PFSK-1 (cell line): ENCODE data around the gene AOPEP.

Source experiments
- FOXP2 ChIP-seq: optimal IDR thresholded peaks from 2 replicates; pipeline ENCODE3; 2011; ENCODE audit warnings: borderline replicate concordance, control low read depth, inconsistent platforms; ENCODE audit not compliant: insufficient read depth; ENCODE audit errors: extremely low read length, extremely low read depth
- POLR2AphosphoS5 ChIP-seq: IDR thresholded peaks from 2 replicates; pipeline ENCODE4 v1.6.1; 2012; ENCODE audit warnings: low read depth, mild to moderate bottlenecking, control low read depth, low read length, moderate library complexity
- SIN3A ChIP-seq: IDR thresholded peaks from 2 replicates; pipeline ENCODE4 v1.6.1; 2012; ENCODE audit warnings: mild to moderate bottlenecking, low read length, moderate library complexity, borderline replicate concordance; ENCODE audit not compliant: insufficient read depth
- TAF1 ChIP-seq: IDR thresholded peaks from 2 replicates; pipeline ENCODE4 v1.6.1; 2012; ENCODE audit warnings: low read length, control low read depth, borderline replicate concordance; ENCODE audit not compliant: insufficient read depth
- TF ChIP-seq, protein P1 (sequence below), 2 experiments: IDR thresholded peaks; 2 replicates each; pipeline versions ENCODE4 v1.6.1 to v1.8.0; 2011 to 2012; ENCODE audit warnings: low read depth in 2 of 2, low read length in 2 of 2, control low read depth in 1 of 2, inconsistent platforms in 1 of 2, mild to moderate bottlenecking in 1 of 2, moderate library complexity in 1 of 2; ENCODE audit not compliant: insufficient read depth in 1 of 2

AOPEP gene

DNA sequence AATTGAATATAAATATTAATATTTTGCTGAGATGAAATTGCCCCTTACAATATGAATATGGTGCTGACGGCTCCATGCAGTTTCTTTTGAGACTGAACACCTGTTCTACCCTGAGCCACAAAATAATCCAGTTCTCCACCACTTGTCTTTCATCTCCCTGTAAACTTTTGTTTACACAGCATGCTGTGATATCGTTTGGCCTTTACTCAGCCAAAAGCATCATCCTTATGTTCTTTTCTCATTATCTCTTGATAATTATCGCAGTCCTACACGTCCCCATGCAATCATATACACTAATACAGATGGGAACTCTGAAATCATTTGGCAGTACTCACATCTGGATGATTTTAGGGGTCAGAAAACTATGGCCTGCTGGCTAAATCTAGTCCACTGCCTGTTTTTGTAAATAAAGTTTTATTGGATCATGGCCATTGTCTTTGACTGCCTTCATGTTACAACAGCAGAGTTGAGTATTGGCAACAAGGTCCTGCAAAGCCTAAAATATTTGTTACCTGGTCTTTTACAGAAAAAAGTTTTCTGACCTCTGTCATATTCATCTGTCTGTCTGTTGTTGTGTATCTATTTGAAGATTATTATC, 53.3 kb downstream of the AOPEP start:
- TF ChIP-seq TAF1 = no peak
- no peak for TF ChIP-seq POLR2AphosphoS5
- no peak for TF ChIP-seq FOXP2
- TF ChIP-seq SIN3A = no peak
- TF ChIP-seq, protein P1, sequence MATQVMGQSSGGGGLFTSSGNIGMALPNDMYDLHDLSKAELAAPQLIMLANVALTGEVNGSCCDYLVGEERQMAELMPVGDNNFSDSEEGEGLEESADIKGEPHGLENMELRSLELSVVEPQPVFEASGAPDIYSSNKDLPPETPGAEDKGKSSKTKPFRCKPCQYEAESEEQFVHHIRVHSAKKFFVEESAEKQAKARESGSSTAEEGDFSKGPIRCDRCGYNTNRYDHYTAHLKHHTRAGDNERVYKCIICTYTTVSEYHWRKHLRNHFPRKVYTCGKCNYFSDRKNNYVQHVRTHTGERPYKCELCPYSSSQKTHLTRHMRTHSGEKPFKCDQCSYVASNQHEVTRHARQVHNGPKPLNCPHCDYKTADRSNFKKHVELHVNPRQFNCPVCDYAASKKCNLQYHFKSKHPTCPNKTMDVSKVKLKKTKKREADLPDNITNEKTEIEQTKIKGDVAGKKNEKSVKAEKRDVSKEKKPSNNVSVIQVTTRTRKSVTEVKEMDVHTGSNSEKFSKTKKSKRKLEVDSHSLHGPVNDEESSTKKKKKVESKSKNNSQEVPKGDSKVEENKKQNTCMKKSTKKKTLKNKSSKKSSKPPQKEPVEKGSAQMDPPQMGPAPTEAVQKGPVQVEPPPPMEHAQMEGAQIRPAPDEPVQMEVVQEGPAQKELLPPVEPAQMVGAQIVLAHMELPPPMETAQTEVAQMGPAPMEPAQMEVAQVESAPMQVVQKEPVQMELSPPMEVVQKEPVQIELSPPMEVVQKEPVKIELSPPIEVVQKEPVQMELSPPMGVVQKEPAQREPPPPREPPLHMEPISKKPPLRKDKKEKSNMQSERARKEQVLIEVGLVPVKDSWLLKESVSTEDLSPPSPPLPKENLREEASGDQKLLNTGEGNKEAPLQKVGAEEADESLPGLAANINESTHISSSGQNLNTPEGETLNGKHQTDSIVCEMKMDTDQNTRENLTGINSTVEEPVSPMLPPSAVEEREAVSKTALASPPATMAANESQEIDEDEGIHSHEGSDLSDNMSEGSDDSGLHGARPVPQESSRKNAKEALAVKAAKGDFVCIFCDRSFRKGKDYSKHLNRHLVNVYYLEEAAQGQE (IDR thresholded peaks at IDR 0.05; ENCODE audit: insufficient read depth in 1 of 2, low read depth in 2 of 2, low read length in 2 of 2) = no peak

DNA sequence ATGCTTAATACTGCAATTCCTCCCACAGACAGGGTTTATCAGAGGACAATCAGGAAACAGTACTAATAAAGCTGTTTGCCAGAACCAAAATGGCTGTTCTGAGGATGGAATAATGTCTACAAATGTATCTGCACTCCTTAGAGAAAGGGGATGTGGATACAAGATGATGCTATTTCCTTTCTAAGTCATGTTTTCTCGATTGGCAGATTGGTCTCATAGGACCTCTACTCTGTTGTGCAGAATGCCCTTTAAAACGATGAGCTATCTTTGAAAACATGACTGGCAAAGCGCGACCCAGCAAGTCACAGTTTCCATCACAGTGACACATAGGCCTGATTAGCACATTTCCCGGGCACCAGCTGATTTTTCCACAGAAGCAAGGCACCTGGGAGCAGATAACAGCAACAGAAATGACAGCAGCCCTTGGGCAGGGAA, 54.0 kb downstream of the AOPEP start:
- no peak for TF ChIP-seq SIN3A
- TF ChIP-seq TAF1 = no peak
- TF ChIP-seq, protein P1 (IDR thresholded peaks at IDR 0.05; ENCODE audit: insufficient read depth in 1 of 2, low read depth in 2 of 2, low read length in 2 of 2) = no peak
- no peak for TF ChIP-seq POLR2AphosphoS5
- TF ChIP-seq FOXP2 = no peak

DNA sequence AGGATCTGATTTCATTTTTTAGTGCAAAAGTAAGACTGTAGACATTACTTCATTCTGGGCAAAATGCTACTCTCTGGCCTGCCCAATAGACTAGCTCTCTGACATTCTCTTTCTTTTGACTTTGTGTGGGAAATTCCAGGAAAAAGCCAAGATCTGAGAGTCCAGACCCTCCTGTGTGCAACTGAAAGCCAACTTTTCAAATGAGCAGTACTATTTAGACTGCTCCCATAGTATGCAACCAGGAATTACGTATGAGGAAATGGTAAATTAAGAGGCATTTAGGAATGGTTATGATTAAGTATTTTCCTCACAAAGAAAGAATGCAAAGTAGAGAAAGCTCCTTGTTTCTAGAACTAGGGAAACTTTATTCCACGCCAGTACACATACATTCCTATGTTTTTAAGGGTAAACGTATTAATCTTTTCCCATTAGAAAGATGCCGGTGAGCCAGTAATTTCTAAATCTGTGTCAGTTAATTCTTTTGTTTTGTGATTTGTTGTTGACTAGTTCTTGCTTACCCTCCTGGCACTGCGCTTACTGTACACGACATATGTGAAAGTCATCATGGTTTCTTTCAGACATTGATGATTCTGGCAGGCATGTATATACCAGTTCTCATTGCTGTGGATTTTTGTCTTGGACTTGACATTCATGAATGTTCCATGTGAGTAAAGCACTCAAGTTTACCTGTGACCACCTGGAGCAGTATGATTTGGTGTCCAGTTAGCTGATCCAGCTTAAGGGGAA, 56.0 kb downstream of the AOPEP start:
- TF ChIP-seq FOXP2 (no peak), TAF1 (no peak), SIN3A (no peak), POLR2AphosphoS5 (no peak)
- TF ChIP-seq, protein P1 (IDR thresholded peaks at IDR 0.05; ENCODE audit: insufficient read depth in 1 of 2, low read depth in 2 of 2, low read length in 2 of 2) = no peak

DNA sequence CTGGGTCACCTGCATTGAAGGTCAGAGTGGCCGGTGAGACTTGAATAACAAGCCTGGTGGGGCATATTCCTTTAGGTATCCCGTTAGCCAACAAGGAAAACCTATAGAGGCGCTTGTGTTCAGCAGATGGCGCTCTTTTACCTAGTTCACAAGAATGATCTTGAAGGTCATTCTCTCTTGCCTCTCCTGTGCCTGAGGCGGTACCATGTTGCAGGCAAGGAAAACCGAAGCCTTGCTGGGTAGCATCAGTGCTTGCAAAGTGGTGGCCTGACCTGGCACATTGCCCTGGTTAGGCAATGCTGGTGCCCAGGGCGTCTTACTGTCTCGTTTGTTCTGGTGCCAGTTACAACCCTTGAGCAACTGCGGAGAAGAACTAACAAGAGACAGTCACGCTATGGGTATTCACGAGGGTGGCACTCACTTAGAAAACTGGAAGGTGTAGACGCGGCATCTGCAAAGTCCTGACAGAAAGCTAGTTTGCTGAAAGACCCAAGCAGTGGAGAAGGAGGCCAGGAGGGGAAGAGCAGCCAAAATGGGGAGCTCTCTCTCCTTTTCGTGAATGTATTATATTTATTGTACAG, 56.7 kb downstream of the AOPEP start:
- TF ChIP-seq, protein P1 (IDR thresholded peaks at IDR 0.05; ENCODE audit: insufficient read depth in 1 of 2, low read depth in 2 of 2, low read length in 2 of 2) = no peak
- TF ChIP-seq SIN3A = no peak
